Uterus (tissue), 4 donors: Measurements from ENCODE around the gene VPS26C. TPM values are rescaled to one million over a fixed set of nuclear protein-coding genes. Genes with fewer than 3 reads are reported as not detected.

Experiments
- DNase-seq, 2 donors: peaks; one replicate each; pipeline ENCODE4 v3.0.0-alpha.2; 2019 to 2020
- H3K27ac ChIP-seq, 2 donors: fragments of 200-600 bp; sonication (generic); 1 replicate in 1 of 2; 2 replicates in 1 of 2; pipeline ENCODE4 v1.5.1; 2016 to 2018
- H3K27me3 ChIP-seq, 2 donors: fragments of 200-600 bp; sonication (generic); one replicate each; pipeline ENCODE4 v1.5.1; 2018 to 2019; ENCODE audit warnings: control low read depth in 1 of 2
- H3K36me3 ChIP-seq, 2 donors: fragments of 200-600 bp; sonication (generic); one replicate each; pipeline ENCODE4 v1.5.1; 2019; ENCODE audit warnings: control low read depth in 1 of 2
- H3K4me1 ChIP-seq, 2 donors: fragments of 200-600 bp; sonication (generic); one replicate each; pipeline ENCODE4 v1.5.1; 2018 to 2019; ENCODE audit warnings: control low read depth in 1 of 2
- H3K4me3 ChIP-seq, 2 donors: fragments of 200-600 bp; sonication (generic); 1 replicate in 1 of 2; 2 replicates in 1 of 2; pipeline ENCODE4 v1.5.1; 2018 to 2019; ENCODE audit warnings: mild to moderate bottlenecking in 1 of 2
- H3K9me3 ChIP-seq, 2 donors: fragments of 200-600 bp; sonication (generic); one replicate each; pipeline ENCODE4 v1.5.1; 2019; ENCODE audit warnings: control low read depth in 1 of 2
- POLR2A ChIP-seq, 2 donors: fragments of 450-650 bp; IDR thresholded peaks; one replicate each; pipeline ENCODE4 v1.6.1; 2016; ENCODE audit warnings: antibody characterized with exemption in 2 of 2, mild to moderate bottlenecking in 1 of 2, moderate library complexity in 1 of 2
- intact Hi-C: fragments of 100-400 bp; cut with DNase I; formaldehyde crosslinking; loops from one replicate; pipeline ENCODE4 v1.15.1; 2023; ENCODE audit warnings: low total_unique reads
- total RNA-seq, 4 donors: library from RNA; depleted of rRNA in 3 of 4; stranded (reverse); fragments of >200 nt in 3 of 4; gene quantifications; one replicate each; pipeline versions ENCODE4 v1.1.0 to v1.2.4, GENCODE V29; 2014 to 2023
- TF ChIP-seq, protein P1 (sequence below), 4 experiments: fragments of 200-600 bp in 2 of 4; fragments of 450-650 bp in 2 of 4; sonication (generic) in 2 of 4; IDR thresholded peaks; one replicate each; pipeline ENCODE4 v1.5.1; 2016 to 2019; ENCODE audit warnings: antibody characterized with exemption in 4 of 4, mild to moderate bottlenecking in 2 of 4, moderate library complexity in 1 of 4
- donor health status: DM: yes; HTN: yes; CAD: no.

Gene VPS26C
- total RNA-seq, 4 donors from 2014 or later, result 44.8 to 179 (median 56.0) TPM

DNA sequence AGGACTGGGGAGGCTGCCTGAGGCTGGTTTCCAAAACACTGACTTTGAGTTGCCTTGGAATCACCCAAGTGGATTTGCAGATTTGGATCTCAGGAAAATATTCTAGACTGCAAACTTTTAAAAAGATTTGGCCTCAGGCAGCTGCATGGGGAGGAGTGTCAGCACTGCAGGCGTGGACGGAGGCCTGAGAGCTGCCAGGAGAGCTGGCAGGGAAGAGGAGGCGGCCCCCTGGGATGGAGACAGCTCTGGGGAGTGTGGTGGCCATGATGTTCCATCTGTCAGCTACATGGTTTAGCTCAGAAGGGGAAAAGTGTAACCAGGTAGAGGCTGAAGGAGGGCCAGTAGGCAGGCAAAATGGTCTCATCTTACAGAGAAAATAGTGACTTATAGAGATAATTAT lies 72.1 kb downstream of the VPS26C start:
- intact Hi-C loops, result no loop called here
- no peaks in the 10 kb centered on the region for H3K36me3 ChIP-seq
- no peaks in the 10 kb centered on the region for H3K4me1 ChIP-seq
- H3K27me3 ChIP-seq, result no peaks in the 10 kb centered on the region
- DNase-seq, result no peak
- no peak overlapping the region for H3K4me3 ChIP-seq
- H3K27ac ChIP-seq, result no peak overlapping the region
- no peaks in the 10 kb centered on the region for H3K9me3 ChIP-seq
- TF ChIP-seq POLR2A (IDR thresholded peaks at IDR 0.05), result no peak
- TF ChIP-seq, protein P1, sequence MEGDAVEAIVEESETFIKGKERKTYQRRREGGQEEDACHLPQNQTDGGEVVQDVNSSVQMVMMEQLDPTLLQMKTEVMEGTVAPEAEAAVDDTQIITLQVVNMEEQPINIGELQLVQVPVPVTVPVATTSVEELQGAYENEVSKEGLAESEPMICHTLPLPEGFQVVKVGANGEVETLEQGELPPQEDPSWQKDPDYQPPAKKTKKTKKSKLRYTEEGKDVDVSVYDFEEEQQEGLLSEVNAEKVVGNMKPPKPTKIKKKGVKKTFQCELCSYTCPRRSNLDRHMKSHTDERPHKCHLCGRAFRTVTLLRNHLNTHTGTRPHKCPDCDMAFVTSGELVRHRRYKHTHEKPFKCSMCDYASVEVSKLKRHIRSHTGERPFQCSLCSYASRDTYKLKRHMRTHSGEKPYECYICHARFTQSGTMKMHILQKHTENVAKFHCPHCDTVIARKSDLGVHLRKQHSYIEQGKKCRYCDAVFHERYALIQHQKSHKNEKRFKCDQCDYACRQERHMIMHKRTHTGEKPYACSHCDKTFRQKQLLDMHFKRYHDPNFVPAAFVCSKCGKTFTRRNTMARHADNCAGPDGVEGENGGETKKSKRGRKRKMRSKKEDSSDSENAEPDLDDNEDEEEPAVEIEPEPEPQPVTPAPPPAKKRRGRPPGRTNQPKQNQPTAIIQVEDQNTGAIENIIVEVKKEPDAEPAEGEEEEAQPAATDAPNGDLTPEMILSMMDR (IDR thresholded peaks at IDR 0.05), result no peak

DNA sequence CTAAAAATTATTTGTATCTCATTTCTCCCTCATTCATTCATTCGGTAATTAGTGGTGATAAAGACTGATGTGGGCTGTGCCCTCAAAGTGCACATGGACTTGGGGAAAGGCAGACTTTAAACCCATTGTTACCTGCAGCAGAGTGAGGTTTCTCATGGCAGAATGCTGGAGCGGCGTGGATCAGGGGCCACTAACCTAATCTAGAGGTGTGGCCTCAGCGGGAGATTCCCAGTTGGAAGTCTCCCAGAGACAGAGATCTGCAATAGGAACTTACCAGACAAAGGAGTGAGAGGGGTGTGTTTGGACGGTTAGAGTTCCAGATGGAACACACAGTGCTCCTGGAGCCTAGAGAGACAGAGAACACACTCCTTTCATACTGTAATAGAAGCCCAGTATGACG lies 73.5 kb downstream of the VPS26C start:
- no peak for DNase-seq
- intact Hi-C loops, result no loop called here
- no peaks in the 10 kb centered on the region for H3K36me3 ChIP-seq

DNA sequence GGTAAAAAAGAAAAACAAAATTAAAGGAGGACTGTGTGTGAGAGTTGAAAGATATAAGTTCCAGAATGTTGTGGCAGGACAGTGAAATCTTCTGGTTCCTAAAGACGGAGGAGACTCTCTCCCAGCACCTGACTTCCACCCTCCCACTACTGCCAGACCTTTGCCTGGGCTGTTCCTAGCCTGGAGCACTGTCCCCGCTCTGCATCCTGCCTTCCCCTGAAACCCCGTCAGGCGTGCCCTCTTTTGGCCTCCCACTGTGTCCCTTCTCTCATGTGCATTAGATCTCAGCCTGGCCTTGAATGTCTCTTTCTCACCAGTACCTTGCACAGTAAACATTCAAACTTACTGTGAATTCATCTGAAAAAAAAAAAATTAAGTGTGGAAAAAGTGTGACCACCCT lies 74.1 kb downstream of the VPS26C start:
- DNase-seq, result no peak
- Histone ChIP-seq H3K4me1 (no peaks in the 10 kb centered on the region), H3K9me3 (no peaks in the 10 kb centered on the region), H3K27me3 (no peaks in the 10 kb centered on the region), H3K27ac (no peak overlapping the region), H3K36me3 (no peaks in the 10 kb centered on the region), H3K4me3 (no peak overlapping the region)
- TF ChIP-seq, protein P1 (IDR thresholded peaks at IDR 0.05), result no peak
- TF ChIP-seq POLR2A (IDR thresholded peaks at IDR 0.05), result no peak
- intact Hi-C loops, result no loop called here

More for the DNA sequence above, 73.5 kb downstream of the VPS26C start:
- Histone ChIP-seq H3K9me3 (no peaks in the 10 kb centered on the region), H3K27ac (no peak overlapping the region), H3K4me1 (no peaks in the 10 kb centered on the region), H3K27me3 (no peaks in the 10 kb centered on the region), H3K4me3 (no peak overlapping the region)
- TF ChIP-seq POLR2A (IDR thresholded peaks at IDR 0.05), result no peak
- TF ChIP-seq, protein P1 (IDR thresholded peaks at IDR 0.05), result no peak

DNA sequence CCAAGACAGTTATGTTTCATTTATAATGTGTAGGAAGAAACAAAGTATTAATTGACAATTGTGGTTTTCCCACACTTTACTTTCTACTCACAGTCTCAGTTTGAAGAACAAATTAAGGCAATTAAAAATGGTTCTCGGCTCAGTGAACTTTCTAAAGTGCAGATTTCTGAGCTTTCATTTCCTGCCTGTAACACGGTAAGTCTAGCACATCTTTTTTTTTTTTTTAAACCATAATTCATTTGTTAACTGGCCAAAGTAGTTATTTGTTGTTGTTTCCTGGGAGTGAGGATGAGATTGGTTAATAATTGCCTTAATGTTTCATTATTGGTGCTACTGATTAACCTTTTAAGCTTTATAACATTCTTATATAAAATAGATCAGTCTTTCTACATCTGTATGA lies 75.1 kb downstream of the VPS26C start:
- TF ChIP-seq, protein P1 (IDR thresholded peaks at IDR 0.05), result no peak
- no peak for TF ChIP-seq POLR2A (IDR thresholded peaks at IDR 0.05)
- intact Hi-C loops, result no loop called here
- H3K36me3 ChIP-seq, result no peaks in the 10 kb centered on the region

DNA sequence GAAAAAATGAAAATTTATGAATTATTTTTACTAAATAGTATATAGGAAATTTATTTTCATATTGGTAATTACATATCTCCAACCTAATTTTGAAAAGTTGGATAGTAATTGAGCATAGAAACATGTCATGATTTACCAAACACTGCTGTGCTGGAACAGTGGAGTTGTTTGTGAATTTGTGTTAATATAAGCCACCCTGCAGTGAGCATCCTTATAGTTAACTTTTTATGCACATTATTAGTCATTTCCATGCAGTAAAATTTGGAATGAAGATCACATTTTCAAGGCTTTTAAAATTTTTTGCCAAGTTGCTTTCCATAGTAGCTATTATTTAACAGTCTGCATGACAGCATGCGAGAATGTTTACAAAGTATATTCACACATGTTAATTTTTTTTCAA lies 78.3 kb downstream of the VPS26C start:
- no peak overlapping the region for H3K4me3 ChIP-seq
- no peak overlapping the region for H3K27ac ChIP-seq
- no peaks in the 10 kb centered on the region for H3K9me3 ChIP-seq
- H3K36me3 ChIP-seq, result no peaks in the 10 kb centered on the region
- intact Hi-C loops, result no loop called here
- H3K27me3 ChIP-seq, result no peaks in the 10 kb centered on the region
- no peaks in the 10 kb centered on the region for H3K4me1 ChIP-seq
- no peak for DNase-seq
- TF ChIP-seq POLR2A (IDR thresholded peaks at IDR 0.05), result no peak
- TF ChIP-seq, protein P1 (IDR thresholded peaks at IDR 0.05), result no peak

More for the DNA sequence above, 75.1 kb downstream of the VPS26C start:
- H3K27ac ChIP-seq, result no peak overlapping the region
- no peak overlapping the region for H3K4me3 ChIP-seq
- no peaks in the 10 kb centered on the region for H3K27me3 ChIP-seq
- H3K9me3 ChIP-seq, result no peaks in the 10 kb centered on the region
- H3K4me1 ChIP-seq, result no peaks in the 10 kb centered on the region
- DNase-seq, result no peak
